ENCODE data around the gene CGAS.

DNA sequence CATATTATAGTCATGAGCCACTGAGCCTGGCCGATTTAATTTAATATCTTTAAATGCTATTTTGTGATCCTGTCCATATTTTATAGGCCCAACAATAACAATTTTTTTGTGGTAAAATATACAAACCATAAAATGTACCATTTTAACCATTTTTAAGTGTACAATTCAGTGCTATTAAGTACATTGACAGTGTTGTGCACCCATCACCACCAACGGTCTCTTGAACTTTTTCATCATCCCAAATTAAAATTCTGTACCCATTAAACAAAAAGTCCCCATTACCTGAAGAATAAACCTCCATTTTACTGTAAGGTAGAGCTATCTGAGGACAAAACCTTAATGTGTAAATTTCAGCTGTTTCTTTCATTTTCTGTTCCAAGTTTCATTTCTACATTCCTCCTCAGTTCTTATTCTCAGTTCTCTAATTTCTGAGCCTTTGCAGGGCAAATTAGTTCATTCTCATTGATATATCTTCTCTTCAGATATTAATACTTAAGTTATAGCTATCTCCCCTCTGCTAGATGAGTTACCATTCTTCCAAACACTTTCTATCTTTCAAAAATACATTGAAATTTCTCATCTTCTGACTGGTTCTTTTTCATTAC is 19.7 kb upstream of the CGAS start:
- TF ChIP-seq, protein P1, sequence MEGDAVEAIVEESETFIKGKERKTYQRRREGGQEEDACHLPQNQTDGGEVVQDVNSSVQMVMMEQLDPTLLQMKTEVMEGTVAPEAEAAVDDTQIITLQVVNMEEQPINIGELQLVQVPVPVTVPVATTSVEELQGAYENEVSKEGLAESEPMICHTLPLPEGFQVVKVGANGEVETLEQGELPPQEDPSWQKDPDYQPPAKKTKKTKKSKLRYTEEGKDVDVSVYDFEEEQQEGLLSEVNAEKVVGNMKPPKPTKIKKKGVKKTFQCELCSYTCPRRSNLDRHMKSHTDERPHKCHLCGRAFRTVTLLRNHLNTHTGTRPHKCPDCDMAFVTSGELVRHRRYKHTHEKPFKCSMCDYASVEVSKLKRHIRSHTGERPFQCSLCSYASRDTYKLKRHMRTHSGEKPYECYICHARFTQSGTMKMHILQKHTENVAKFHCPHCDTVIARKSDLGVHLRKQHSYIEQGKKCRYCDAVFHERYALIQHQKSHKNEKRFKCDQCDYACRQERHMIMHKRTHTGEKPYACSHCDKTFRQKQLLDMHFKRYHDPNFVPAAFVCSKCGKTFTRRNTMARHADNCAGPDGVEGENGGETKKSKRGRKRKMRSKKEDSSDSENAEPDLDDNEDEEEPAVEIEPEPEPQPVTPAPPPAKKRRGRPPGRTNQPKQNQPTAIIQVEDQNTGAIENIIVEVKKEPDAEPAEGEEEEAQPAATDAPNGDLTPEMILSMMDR (IDR thresholded peaks at IDR 0.05 in 4 of 5, conservative IDR thresholded peaks at IDR 0.05 in 1 of 5), result no peak
- TF ChIP-seq POLR2A (IDR thresholded peaks at IDR 0.05), result no peak
